Ishikawa (cell line): ENCODE results near the gene MYH7.

ENCODE experiments used
- CEBPB ChIP-seq: IDR thresholded peaks from 2 replicates; pipeline ENCODE4 v1.6.1; 2012
- CREB1 ChIP-seq: IDR thresholded peaks from 2 replicates; pipeline ENCODE4 v1.6.1; 2012; ENCODE audit warnings: low read depth
- EGR1 ChIP-seq: IDR thresholded peaks from 2 replicates; pipeline ENCODE4 v1.6.1; 2012
- EP300 ChIP-seq: IDR thresholded peaks from 2 replicates; pipeline ENCODE4 v1.6.1; 2012; ENCODE audit warnings: borderline replicate concordance
- FOXM1 ChIP-seq: IDR thresholded peaks from 2 replicates; pipeline ENCODE4 v1.6.1; 2012; ENCODE audit warnings: low read depth, borderline replicate concordance
- NFIC ChIP-seq: IDR thresholded peaks from 2 replicates; pipeline ENCODE4 v1.6.1; 2012
- RAD21 ChIP-seq: IDR thresholded peaks from 2 replicates; pipeline ENCODE4 v1.6.1; 2012; ENCODE audit warnings: low read depth
- TAF1 ChIP-seq: IDR thresholded peaks from 2 replicates; pipeline ENCODE4 v1.6.1; 2012; ENCODE audit warnings: low read depth, mild to moderate bottlenecking
- TCF12 ChIP-seq: IDR thresholded peaks from 2 replicates; pipeline ENCODE4 v1.6.1; 2012; ENCODE audit warnings: low read depth
- TEAD4 ChIP-seq: IDR thresholded peaks from 2 replicates; pipeline ENCODE4 v1.6.1; 2012
- YY1 ChIP-seq: IDR thresholded peaks from 2 replicates; pipeline ENCODE4 v1.6.1; 2012; ENCODE audit warnings: low read depth
- ZBTB7A ChIP-seq: IDR thresholded peaks from 2 replicates; pipeline ENCODE4 v1.6.1; 2012; ENCODE audit warnings: low read depth
- TF ChIP-seq, protein P1 (sequence below): IDR thresholded peaks from 2 replicates; pipeline ENCODE4 v1.6.1; 2012
- TF ChIP-seq, protein P2 (sequence below): IDR thresholded peaks from 2 replicates; pipeline ENCODE4 v1.6.1; 2012
- TF ChIP-seq, protein P3 (sequence below): IDR thresholded peaks from 2 replicates; pipeline ENCODE4 v1.6.1; 2012; ENCODE audit warnings: low read depth, mild to moderate bottlenecking

MYH7 gene

DNA sequence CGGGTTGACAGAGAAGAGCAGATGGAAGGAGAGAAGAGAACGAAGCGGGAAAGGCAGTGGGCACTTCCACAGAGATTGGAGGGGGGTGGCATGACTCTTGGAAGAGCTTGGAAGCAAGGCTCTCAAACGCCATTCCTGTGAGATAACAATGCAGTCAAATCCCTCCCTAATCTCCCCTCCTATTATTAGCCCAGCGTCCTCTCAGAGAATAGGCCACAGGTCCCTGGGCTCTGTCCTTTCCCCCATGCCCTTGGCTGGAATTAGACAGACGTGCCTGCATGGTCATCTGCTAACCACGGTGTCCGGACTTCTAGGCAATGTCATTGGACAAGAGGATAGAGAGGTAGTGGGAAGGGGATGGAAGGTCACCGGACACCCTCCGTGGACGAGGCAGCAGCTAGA is 8.0 kb upstream of the MYH7 start:
- TF ChIP-seq, protein P1, sequence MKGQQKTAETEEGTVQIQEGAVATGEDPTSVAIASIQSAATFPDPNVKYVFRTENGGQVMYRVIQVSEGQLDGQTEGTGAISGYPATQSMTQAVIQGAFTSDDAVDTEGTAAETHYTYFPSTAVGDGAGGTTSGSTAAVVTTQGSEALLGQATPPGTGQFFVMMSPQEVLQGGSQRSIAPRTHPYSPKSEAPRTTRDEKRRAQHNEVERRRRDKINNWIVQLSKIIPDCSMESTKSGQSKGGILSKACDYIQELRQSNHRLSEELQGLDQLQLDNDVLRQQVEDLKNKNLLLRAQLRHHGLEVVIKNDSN, result no peak
- no peak for TF ChIP-seq CREB1
- no peak for TF ChIP-seq EGR1
- TF ChIP-seq, protein P2, sequence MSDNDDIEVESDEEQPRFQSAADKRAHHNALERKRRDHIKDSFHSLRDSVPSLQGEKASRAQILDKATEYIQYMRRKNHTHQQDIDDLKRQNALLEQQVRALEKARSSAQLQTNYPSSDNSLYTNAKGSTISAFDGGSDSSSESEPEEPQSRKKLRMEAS, result no peak

DNA sequence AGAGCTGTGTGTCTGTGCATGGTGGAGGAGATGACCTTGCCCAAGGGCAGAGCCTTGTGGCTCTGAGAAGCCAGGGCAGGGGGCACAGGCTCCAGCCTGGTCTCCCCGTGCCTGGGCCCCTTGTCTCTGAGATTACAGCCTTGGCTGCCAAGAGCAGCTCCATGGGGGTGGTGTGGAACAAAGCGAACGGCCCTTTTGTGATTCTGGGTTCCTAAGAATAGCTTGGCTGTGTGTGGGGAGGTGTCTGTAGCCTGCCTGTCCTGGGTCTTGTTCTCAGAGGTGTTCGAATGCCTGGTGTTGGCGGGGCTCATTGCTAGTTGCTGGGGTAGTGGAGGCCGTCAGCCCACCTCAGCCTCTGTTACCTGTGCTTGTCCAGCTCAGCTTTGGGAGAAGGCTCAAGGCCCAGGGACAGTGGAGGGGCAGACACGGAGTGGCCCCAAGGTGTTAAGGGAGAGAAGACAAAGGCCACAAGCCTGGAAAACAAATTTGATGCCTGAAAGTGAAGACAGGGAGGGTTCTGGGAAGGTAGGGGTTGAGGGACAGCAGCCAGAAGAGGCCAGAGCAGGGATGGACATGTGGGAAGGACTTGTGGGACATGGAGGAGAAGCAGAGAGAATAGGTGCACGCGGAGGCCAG is 7.4 kb upstream of the MYH7 start:
- TF ChIP-seq EGR1, result no peak
- TF ChIP-seq RAD21, result no peak
- TF ChIP-seq TEAD4, result no peak
- TF ChIP-seq TAF1, result no peak
- no peak for TF ChIP-seq YY1
- TF ChIP-seq, protein P2, result no peak

DNA sequence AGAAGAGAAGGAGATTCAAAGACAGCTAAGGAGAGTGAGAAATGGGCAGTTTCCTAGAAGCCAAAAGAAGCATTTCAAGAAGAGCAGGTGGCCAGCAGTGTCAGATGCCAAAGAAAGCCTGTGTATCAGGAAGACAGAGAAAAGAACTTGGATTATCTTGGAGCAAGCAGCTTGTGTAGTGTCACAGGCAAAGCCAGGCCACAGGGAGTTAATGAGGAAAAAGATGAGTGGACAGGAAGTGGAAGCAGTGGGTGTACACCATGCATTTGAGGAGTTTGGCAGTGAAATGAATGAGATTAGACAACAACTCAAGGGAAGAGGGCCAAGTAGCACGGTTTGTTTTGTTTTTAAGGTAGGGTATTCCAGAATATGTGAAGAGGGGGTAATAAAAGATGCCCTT is 5.6 kb upstream of the MYH7 start:
- no peak for TF ChIP-seq FOXM1
- no peak for TF ChIP-seq CEBPB
- TF ChIP-seq, protein P3, sequence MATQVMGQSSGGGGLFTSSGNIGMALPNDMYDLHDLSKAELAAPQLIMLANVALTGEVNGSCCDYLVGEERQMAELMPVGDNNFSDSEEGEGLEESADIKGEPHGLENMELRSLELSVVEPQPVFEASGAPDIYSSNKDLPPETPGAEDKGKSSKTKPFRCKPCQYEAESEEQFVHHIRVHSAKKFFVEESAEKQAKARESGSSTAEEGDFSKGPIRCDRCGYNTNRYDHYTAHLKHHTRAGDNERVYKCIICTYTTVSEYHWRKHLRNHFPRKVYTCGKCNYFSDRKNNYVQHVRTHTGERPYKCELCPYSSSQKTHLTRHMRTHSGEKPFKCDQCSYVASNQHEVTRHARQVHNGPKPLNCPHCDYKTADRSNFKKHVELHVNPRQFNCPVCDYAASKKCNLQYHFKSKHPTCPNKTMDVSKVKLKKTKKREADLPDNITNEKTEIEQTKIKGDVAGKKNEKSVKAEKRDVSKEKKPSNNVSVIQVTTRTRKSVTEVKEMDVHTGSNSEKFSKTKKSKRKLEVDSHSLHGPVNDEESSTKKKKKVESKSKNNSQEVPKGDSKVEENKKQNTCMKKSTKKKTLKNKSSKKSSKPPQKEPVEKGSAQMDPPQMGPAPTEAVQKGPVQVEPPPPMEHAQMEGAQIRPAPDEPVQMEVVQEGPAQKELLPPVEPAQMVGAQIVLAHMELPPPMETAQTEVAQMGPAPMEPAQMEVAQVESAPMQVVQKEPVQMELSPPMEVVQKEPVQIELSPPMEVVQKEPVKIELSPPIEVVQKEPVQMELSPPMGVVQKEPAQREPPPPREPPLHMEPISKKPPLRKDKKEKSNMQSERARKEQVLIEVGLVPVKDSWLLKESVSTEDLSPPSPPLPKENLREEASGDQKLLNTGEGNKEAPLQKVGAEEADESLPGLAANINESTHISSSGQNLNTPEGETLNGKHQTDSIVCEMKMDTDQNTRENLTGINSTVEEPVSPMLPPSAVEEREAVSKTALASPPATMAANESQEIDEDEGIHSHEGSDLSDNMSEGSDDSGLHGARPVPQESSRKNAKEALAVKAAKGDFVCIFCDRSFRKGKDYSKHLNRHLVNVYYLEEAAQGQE, result no peak
- TF ChIP-seq TAF1, result no peak
- TF ChIP-seq ZBTB7A, result no peak
- TF ChIP-seq, protein P1, result no peak
- no peak for TF ChIP-seq YY1
- no peak for TF ChIP-seq EGR1
- no peak for TF ChIP-seq NFIC
- no peak for TF ChIP-seq CREB1
- TF ChIP-seq RAD21, result no peak
- TF ChIP-seq, protein P2, result no peak
- no peak for TF ChIP-seq TCF12
- TF ChIP-seq EP300, result no peak
- no peak for TF ChIP-seq TEAD4

DNA sequence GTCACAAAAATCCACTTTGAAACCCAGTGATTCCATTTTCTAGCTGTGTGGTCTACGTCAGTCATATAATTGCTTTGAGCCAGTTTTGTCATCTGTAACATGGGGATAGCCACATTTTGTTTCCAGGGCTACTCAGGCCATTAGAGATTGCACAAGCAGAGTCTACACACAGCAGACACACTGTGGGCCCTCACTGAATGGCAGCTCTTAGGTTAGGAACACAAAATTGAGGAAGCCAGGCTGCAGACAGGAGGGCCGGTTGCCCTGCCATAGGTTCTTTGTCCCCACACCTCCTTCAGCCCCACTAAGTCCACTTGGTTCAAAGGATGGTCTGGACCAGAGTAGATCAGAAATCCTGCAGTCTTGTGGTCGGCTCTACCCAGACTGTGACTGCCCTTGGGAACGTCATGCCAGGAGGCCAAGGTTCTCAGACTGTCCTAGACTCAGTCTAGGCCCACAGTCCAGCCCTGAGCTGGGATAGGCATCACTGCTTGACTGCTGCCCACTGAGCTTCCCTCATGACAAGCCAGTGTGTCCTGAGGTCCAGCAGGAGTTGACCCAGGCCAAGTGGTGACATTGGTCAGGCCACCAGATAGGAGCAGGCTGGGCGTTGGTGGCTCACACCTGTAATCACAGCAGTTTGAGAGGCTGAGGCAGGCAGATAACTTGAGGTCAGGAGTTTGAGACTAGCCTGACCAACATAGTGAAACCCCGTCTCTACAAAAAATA is 3.8 kb upstream of the MYH7 start:
- TF ChIP-seq ZBTB7A, result no peak
- TF ChIP-seq TCF12, result no peak
- TF ChIP-seq, protein P1, result no peak
- TF ChIP-seq RAD21, result no peak
- no peak for TF ChIP-seq TEAD4
- no peak for TF ChIP-seq EP300
- TF ChIP-seq CEBPB, result no peak

DNA sequence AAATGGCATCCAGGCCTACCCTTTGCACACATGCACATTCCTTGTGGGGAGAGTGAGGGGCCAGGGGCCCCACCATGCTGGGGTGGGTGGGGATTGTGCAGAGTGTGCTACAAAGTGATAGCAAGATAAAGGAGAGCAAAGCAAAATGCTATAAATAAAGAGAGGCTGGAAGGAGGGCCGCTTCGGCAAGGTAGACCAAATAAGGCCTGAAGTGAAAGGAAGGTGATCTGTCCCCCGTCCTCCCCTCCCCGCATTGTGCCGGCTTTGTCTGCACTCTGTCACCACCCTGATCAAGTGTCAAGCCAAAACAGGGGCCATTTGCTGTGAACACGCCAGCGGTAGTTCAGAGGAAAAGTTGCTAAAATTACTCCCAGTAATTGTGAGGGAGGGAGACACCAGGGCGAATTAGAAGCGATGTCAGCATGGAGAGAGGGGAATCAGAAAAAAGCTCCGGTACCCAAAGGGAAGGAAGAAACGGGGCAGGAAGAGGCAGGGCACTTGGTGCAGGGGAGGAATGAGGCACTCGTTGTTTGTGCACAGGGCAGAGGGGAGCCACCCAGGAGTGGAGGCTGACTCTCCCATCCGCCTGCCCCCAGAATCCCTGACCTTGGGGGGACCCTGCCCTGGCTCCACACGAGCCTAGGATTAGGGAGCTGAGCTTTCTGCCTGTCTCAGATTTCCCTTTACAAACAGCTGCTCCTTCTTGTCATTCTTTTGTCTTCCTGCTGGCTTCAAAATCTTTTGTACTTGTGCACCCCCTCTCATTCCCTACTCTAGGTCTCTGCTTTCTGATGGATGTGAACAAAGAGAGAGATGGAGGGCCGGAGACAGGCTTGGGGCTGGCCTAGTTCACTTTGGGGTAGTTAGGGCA is 2.9 kb upstream of the MYH7 start:
- no peak for TF ChIP-seq CREB1
- TF ChIP-seq CEBPB, result no peak
- TF ChIP-seq, protein P2, result no peak
- no peak for TF ChIP-seq RAD21
- no peak for TF ChIP-seq EGR1
- TF ChIP-seq, protein P3, result no peak
- TF ChIP-seq FOXM1, result no peak
- TF ChIP-seq EP300, result no peak
- TF ChIP-seq ZBTB7A, result no peak
- no peak for TF ChIP-seq NFIC
- TF ChIP-seq TAF1, result no peak
- TF ChIP-seq TEAD4, result no peak
- TF ChIP-seq, protein P1, result no peak
- TF ChIP-seq YY1, result no peak
- TF ChIP-seq TCF12, result no peak
